Testis (tissue), 3 donors: ENCODE results near the gene C3. TPM values are rescaled to one million over a fixed set of nuclear protein-coding genes. Genes with fewer than 3 reads are reported as not detected.

Source experiments
- DNase-seq: peaks from one replicate; pipeline ENCODE4 v3.0.0-alpha.2; 2019
- H3K27ac ChIP-seq, 2 donors: fragments of 200-600 bp; sonication (generic); one replicate each; pipeline ENCODE4 v1.5.1; 2019
- H3K27me3 ChIP-seq: fragments of 200-600 bp; sonication (generic); one replicate; pipeline ENCODE4 v1.5.1; 2019
- H3K36me3 ChIP-seq: fragments of 200-600 bp; sonication (generic); one replicate; pipeline ENCODE4 v1.5.1; 2017; ENCODE audit warnings: low read depth; ENCODE audit errors: missing control alignments
- H3K4me1 ChIP-seq: fragments of 200-600 bp; sonication (generic); one replicate; pipeline ENCODE4 v1.5.1; 2019
- H3K4me3 ChIP-seq, 2 donors: fragments of 200-600 bp; sonication (generic); one replicate each; pipeline ENCODE4 v1.5.1; 2017 to 2019
- H3K9me3 ChIP-seq: fragments of 200-600 bp; sonication (generic); one replicate; pipeline ENCODE4 v1.5.1; 2017
- CTCF ChIP-seq, 3 experiments: fragments of 450-650 bp in 2 of 3; fragments of 200-600 bp in 1 of 3; sonication (generic) in 1 of 3; IDR thresholded peaks; one replicate each; pipeline ENCODE4 v1.5.1; 2016 to 2019; ENCODE audit warnings: antibody characterized with exemption in 3 of 3, mild to moderate bottlenecking in 2 of 3, moderate library complexity in 1 of 3
- POLR2A ChIP-seq: fragments of 450-650 bp; IDR thresholded peaks from one replicate; pipeline ENCODE4 v1.6.1; 2017; ENCODE audit warnings: antibody characterized with exemption, mild to moderate bottlenecking, moderate library complexity
- WGBS, 2 donors: methylation state at CpG; one replicate each; pipeline ENCODE4 v1.1.5; 2018; 5-methylcytosine and 5-hydroxymethylcytosine counted together
- intact Hi-C: fragments of 100-400 bp; cut with DNase I; formaldehyde crosslinking; loops from one replicate; pipeline ENCODE4 v1.15.1; 2023; ENCODE audit warnings: low total_unique reads
- polyA plus RNA-seq: library from polyadenylated mRNA; stranded (reverse); fragments of 350-450 nt; fragmentation: Illumina TruSeq; extraction: RNeasy Lipid Tissue Mini Kit (QIAGEN cat#74804); gene quantifications from one replicate; pipeline ENCODE4 v1.2.3, GENCODE V29; 2014; ENCODE audit warnings: low read depth, low replicate concordance; ENCODE audit not compliant: insufficient read depth
- total RNA-seq, 2 donors: library from RNA; depleted of rRNA; stranded (reverse); fragments of >200 nt; gene quantifications; one replicate each; pipeline ENCODE4 v1.2.3, GENCODE V29; 2016

The C3 gene
- total and polyA plus RNA-seq, 3 donors from 2014 or later: 49.5 to 500 (median 131) TPM

GRCh38 chr19:6734096-6734696 lies 13.7 kb upstream of the C3 start:
- no peaks in the 10 kb centered on the region for H3K9me3 ChIP-seq
- intact Hi-C loops: no loop called here
- H3K36me3 ChIP-seq: no peaks in the 10 kb centered on the region
- H3K4me1 ChIP-seq: peaks cover 27% of the 10 kb centered on the region
- H3K27me3 ChIP-seq: no peaks in the 10 kb centered on the region
- TF ChIP-seq POLR2A (no peak), CTCF (IDR thresholded peaks at IDR 0.05) (no peak)
- no peak for DNase-seq
- no peak overlapping the region for H3K27ac ChIP-seq
- 82 to 89% methylated on average over 18 to 20 of the region's 20 CpGs for whole genome bisulfite sequencing, 2 donors
- H3K4me3 ChIP-seq: no peak overlapping the region

- 94 to 95% methylated on average over 4 to 29 of the region's 29 CpGs for WGBS, 2 donors
- Histone ChIP-seq H3K27ac (no peak overlapping the region), H3K9me3 (no peaks in the 10 kb centered on the region), H3K36me3 (no peaks in the 10 kb centered on the region), H3K4me3 (no peak overlapping the region), H3K27me3 (no peaks in the 10 kb centered on the region), H3K4me1 (peaks cover 21% of the 10 kb centered on the region)
- no peak for DNase-seq
- intact Hi-C loops: no loop called here
- TF ChIP-seq CTCF (IDR thresholded peaks at IDR 0.05): no peak
- TF ChIP-seq POLR2A: no peak
Measured at GRCh38 chr19:6733338-6734095, 13.1 kb upstream of the C3 start.

- Histone ChIP-seq H3K36me3 (no peaks in the 10 kb centered on the region), H3K4me3 (no peak overlapping the region), H3K27ac (no peak overlapping the region), H3K27me3 (no peaks in the 10 kb centered on the region), H3K9me3 (no peaks in the 10 kb centered on the region), H3K4me1 (peaks cover 14% of the 10 kb centered on the region)
- TF ChIP-seq CTCF (IDR thresholded peaks at IDR 0.05) (no peak), POLR2A (no peak)
- 86 to 92% methylated on average over 13 to 21 of the region's 21 CpGs for WGBS, 2 donors
- intact Hi-C loops: no loop called here
- DNase-seq: no peak
Measured at GRCh38 chr19:6732803-6733337, 12.4 kb upstream of the C3 start.

- Histone ChIP-seq H3K4me3 (no peak overlapping the region), H3K27ac (no peak overlapping the region), H3K36me3 (no peaks in the 10 kb centered on the region), H3K4me1 (peaks cover 13% of the 10 kb centered on the region), H3K27me3 (no peaks in the 10 kb centered on the region), H3K9me3 (no peaks in the 10 kb centered on the region)
- WGBS, 2 donors: 86 to 94% methylated on average over 13 to 22 of the region's 22 CpGs
- intact Hi-C loops: no loop called here
- TF ChIP-seq POLR2A (no peak), CTCF (IDR thresholded peaks at IDR 0.05) (no peak)
- DNase-seq: no peak
Measured at GRCh38 chr19:6731822-6732221, 11.4 kb upstream of the C3 start.
